ENCODE data around the gene FOXN1. TPM values are rescaled to one million over a fixed set of nuclear protein-coding genes. Genes with fewer than 3 reads are reported as not detected.

FOXN1 gene
- total and polyA plus RNA-seq, 2 of the 13 experiments (the other 11 are each of a cell fraction or from before 2014, with no cell fraction given): 0.01 TPM; not detected in 1

- TF ChIP-seq ZBTB40 (IDR thresholded peaks at IDR 0.05): no peak
- no peak for TF ChIP-seq ZBTB40 (CRISPR knock-in tag; IDR thresholded peaks at IDR 0.05)
- TF ChIP-seq HNRNPL (IDR thresholded peaks at IDR 0.05; ENCODE audit: low read depth, low read length): no peak
- TF ChIP-seq ZZZ3 (CRISPR knock-in tag; IDR thresholded peaks at IDR 0.05; ENCODE audit: borderline replicate concordance): no peak
- TF ChIP-seq MLXIP (CRISPR knock-in tag; IDR thresholded peaks at IDR 0.05; ENCODE audit: borderline replicate concordance): no peak
- TF ChIP-seq TCF7 (IDR thresholded peaks at IDR 0.05; ENCODE audit: low read depth): no peak
- TF ChIP-seq FOXO4 (CRISPR knock-in tag; conservative IDR thresholded peaks at IDR 0.05): 0 out of 2 replicates have a peak, but pooled peaks have one; percentile 92
- TF ChIP-seq PTBP1 (IDR thresholded peaks at IDR 0.05; ENCODE audit: low read depth, low read length, poor library complexity, severe bottlenecking): no peak
- no peak for TF ChIP-seq MZF1 (CRISPR knock-in tag; IDR thresholded peaks at IDR 0.05; ENCODE audit: borderline replicate concordance)
- TF ChIP-seq ZBTB7A (CRISPR knock-in tag; IDR thresholded peaks at IDR 0.05): no peak
- no peak for TF ChIP-seq ZSCAN22 (CRISPR knock-in tag; IDR thresholded peaks at IDR 0.05)
- no peak for TF ChIP-seq CHD4 (IDR thresholded peaks at IDR 0.05; ENCODE audit: borderline replicate concordance, low read length)
Observed at GRCh38 chr17:28571361-28572122, 65.4 kb downstream of the FOXN1 start, which contains the start of gene PIGS (continued).

Data from HepG2 (cell line).